Spleen (tissue), 11 donors: Measurements from ENCODE around the gene SPTBN1. TPM values are rescaled to one million over a fixed set of nuclear protein-coding genes. Genes with fewer than 3 reads are reported as not detected.

Experiments used
- DNase-seq: peaks from one replicate; pipeline ENCODE4 v3.0.0-alpha.2; 2020
- H3K27ac ChIP-seq, 8 donors: fragments of 200-600 bp; sonication (generic) in 7 of 8; 1 replicate in 4 of 8; 2 replicates in 4 of 8; pipeline versions ENCODE4 v1.5.0 to v1.8.0; 2016 to 2021; ENCODE audit warnings: inconsistent platforms in 4 of 8, mild to moderate bottlenecking in 4 of 8, moderate library complexity in 1 of 8
- H3K27me3 ChIP-seq, 7 donors: fragments of 200-600 bp; sonication (generic) in 6 of 7; replicated peaks in 1 of 7; 1 replicate in 4 of 7; 2 replicates in 3 of 7; pipeline versions ENCODE4 v1.5.0 to v1.8.0; 2016 to 2021; ENCODE audit warnings: inconsistent platforms in 3 of 7, mild to moderate bottlenecking in 1 of 7
- H3K36me3 ChIP-seq, 6 donors: fragments of 200-600 bp; sonication (generic) in 5 of 6; 1 replicate in 4 of 6; 2 replicates in 2 of 6; pipeline versions ENCODE4 v1.5.0 to v1.8.0; 2016 to 2021; ENCODE audit warnings: inconsistent platforms in 2 of 6
- H3K4me1 ChIP-seq, 6 donors: fragments of 200-600 bp; sonication (generic) in 5 of 6; 1 replicate in 3 of 6; 2 replicates in 3 of 6; pipeline versions ENCODE4 v1.5.0 to v1.8.0; 2016 to 2021; ENCODE audit warnings: inconsistent platforms in 3 of 6
- H3K4me3 ChIP-seq, 8 donors: fragments of 200-600 bp; sonication (generic) in 7 of 8; 1 replicate in 4 of 8; 2 replicates in 4 of 8; pipeline versions ENCODE4 v1.5.0 to v1.8.0; 2016 to 2021; ENCODE audit warnings: inconsistent platforms in 4 of 8, mild to moderate bottlenecking in 4 of 8, moderate library complexity in 2 of 8
- H3K9me3 ChIP-seq, 8 donors: fragments of 200-600 bp; sonication (generic) in 7 of 8; 1 replicate in 4 of 8; 2 replicates in 4 of 8; pipeline versions ENCODE4 v1.5.0 to v1.8.0; 2016 to 2021; ENCODE audit warnings: inconsistent platforms in 4 of 8
- POLR2A ChIP-seq, 3 donors: fragments of 450-650 bp; IDR thresholded peaks; one replicate each; pipeline ENCODE4 v1.5.1; 2017; ENCODE audit warnings: antibody characterized with exemption in 3 of 3, mild to moderate bottlenecking in 1 of 3
- POLR2AphosphoS5 ChIP-seq, 3 donors: sonication (generic); formaldehyde crosslinking; IDR thresholded peaks; one replicate each; pipeline ENCODE4 v1.5.1; 2017; ENCODE audit warnings: antibody characterized with exemption in 3 of 3
- WGBS, 5 donors: extraction: QIAGEN DNeasy Blood & Tissue Kit in 3 of 5; methylation state at CpG; one replicate each; pipeline versions ENCODE4 v1.1.5 to v1.1.7; 2013 to 2018; 5-methylcytosine and 5-hydroxymethylcytosine counted together
- intact Hi-C: fragments of 100-400 bp; cut with DNase I; formaldehyde crosslinking; loops from one replicate; pipeline ENCODE4 v1.15.0; 2023; ENCODE audit warnings: low total_unique reads
- polyA plus RNA-seq, 3 donors: library from polyadenylated mRNA; stranded (reverse); fragments of 200-250 nt; gene quantifications; one replicate each; pipeline ENCODE4 v1.2.1, GENCODE V29; 2013
- total RNA-seq, 7 donors: library from RNA; depleted of rRNA in 3 of 7; stranded (reverse); fragments of >200 nt in 3 of 7; fragmentation: NEBNext Ultra II Directional in 4 of 7; extraction: Animal tissue kit (Norgen Biotek cat#: 25700) in 4 of 7; gene quantifications; one replicate each; pipeline versions ENCODE4 v1.1.0 to v1.2.1, GENCODE V29; 2016 to 2021
- TF ChIP-seq, protein P1 (sequence below), 11 experiments: fragments of 200-600 bp in 7 of 11; fragments of 450-650 bp in 4 of 11; sonication (generic) in 4 of 11; IDR thresholded peaks in 8 of 11; conservative IDR thresholded peaks in 3 of 11; 1 replicate in 7 of 11; 2 replicates in 4 of 11; pipeline versions ENCODE4 v1.4.0 to v1.8.0; 2016 to 2021; ENCODE audit warnings: antibody characterized with exemption in 11 of 11, inconsistent platforms in 4 of 11, mild to moderate bottlenecking in 1 of 11
- donor health status: healthy with polysubstance abuse.
- donor health status: DM: no; HTN: no; CAD: no; lungs with moderate emphysema.
- donor health status: DM: no; HTN: no; CAD: no.
- donor health status: Bipolar disorder and iron deficiency.
- donor health status: healthy.
- donor health status: DM: no; HTN: no; CAD: no.
- donor health status: DM: yes; HTN: yes; CAD: no.

Gene SPTBN1
- total and polyA plus RNA-seq, 10 donors, result 32.7 to 352 (median 269) TPM

DNA sequence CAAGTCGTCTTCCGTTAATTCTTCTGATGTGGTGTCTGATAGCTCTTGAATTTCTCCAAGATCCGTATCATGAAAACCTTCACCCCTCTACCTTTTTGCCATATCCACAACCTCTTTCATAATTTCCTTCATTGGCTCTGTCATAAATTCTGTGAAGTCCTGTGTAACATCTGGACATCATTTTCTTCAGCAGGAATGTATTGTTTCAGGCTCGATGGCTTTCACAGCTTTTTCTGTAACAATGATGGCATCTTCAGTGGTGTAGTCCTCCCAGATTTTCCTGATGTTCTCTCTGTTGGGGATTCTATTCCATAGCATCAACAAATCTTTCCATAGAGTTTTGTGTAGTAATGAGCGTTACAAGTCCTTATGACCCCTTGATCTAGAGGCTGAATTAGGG, 153.1 kb downstream of the SPTBN1 start:
- H3K9me3 ChIP-seq, result no peaks in the 10 kb centered on the region
- DNase-seq, result no peak
- TF ChIP-seq POLR2AphosphoS5 (IDR thresholded peaks at IDR 0.05) (no peak), POLR2A (IDR thresholded peaks at IDR 0.05) (no peak)
- TF ChIP-seq, protein P1, sequence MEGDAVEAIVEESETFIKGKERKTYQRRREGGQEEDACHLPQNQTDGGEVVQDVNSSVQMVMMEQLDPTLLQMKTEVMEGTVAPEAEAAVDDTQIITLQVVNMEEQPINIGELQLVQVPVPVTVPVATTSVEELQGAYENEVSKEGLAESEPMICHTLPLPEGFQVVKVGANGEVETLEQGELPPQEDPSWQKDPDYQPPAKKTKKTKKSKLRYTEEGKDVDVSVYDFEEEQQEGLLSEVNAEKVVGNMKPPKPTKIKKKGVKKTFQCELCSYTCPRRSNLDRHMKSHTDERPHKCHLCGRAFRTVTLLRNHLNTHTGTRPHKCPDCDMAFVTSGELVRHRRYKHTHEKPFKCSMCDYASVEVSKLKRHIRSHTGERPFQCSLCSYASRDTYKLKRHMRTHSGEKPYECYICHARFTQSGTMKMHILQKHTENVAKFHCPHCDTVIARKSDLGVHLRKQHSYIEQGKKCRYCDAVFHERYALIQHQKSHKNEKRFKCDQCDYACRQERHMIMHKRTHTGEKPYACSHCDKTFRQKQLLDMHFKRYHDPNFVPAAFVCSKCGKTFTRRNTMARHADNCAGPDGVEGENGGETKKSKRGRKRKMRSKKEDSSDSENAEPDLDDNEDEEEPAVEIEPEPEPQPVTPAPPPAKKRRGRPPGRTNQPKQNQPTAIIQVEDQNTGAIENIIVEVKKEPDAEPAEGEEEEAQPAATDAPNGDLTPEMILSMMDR (IDR thresholded peaks at IDR 0.05 in 8 of 11, conservative IDR thresholded peaks at IDR 0.05 in 3 of 11), result no peak
- WGBS, 5 donors, result 80 to 90% (median 85%) methylated on average over 5 of the region's 5 CpGs
- peaks cover 0 to 25% (median 11%) of the 10 kb centered on the region in 6 donors for H3K36me3 ChIP-seq
- H3K27ac ChIP-seq, result no peak overlapping the region
- intact Hi-C loops, result no loop called here
- peaks cover 21 to 98% (median 67%) of the 10 kb centered on the region in 6 donors for H3K4me1 ChIP-seq
- H3K4me3 ChIP-seq, result no peak overlapping the region
- no peaks in the 10 kb centered on the region for H3K27me3 ChIP-seq

DNA sequence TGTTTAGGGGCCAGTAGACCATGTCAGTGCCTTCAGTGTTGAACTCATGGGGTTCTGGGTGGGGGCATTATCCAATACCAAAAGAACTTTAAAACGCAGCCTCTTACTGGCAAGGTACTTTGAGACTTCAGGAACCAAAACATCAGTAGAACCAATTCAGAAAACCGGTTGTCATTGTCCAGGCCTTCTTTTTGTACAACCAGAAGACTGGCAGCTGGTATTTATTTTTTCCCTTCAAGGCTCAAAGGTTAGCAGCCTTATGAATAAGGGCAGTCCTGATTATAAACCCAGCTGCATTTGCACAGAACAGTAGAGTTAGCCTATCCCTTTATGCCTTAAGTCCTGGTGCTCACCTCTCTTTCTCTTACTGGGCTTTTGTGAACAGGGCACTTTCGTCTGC, 153.5 kb downstream of the SPTBN1 start:
- peaks cover 0 to 29% (median 13%) of the 10 kb centered on the region in 6 donors for H3K36me3 ChIP-seq
- intact Hi-C loops, result no loop called here
- no peak overlapping the region for H3K4me3 ChIP-seq
- H3K27me3 ChIP-seq, result no peaks in the 10 kb centered on the region
- DNase-seq, result no peak
- no peak for TF ChIP-seq POLR2AphosphoS5 (IDR thresholded peaks at IDR 0.05)
- TF ChIP-seq, protein P1 (IDR thresholded peaks at IDR 0.05 in 8 of 11, conservative IDR thresholded peaks at IDR 0.05 in 3 of 11), result no peak
- no peak for TF ChIP-seq POLR2A (IDR thresholded peaks at IDR 0.05)
- WGBS, 5 donors, result 79 to 87% (median 84%) methylated on average over 3 of the region's 3 CpGs
- H3K4me1 ChIP-seq, result peaks cover 24 to 98% (median 66%) of the 10 kb centered on the region in 6 donors
- no peaks in the 10 kb centered on the region for H3K9me3 ChIP-seq
- peak overlapping the region in 1 of 8 donors; percentile 7 for H3K27ac ChIP-seq

DNA sequence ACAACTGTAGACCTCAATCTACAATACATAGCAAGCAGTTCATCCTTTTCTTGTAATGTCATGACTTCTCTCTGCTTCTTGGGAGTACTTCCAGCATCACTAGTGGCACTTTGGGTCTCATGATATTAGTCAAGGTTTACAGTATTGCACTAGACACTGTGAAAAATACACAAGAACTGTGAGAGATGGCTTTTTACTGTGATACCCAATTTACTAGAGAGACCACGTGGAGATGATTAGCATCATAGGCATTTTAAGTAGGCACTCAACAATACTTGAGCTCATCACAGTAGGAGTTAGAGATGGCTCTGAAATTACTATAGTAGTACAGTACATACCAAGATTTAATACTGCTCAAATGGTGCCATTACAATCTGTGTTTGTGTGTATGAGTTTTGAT, 154.6 kb downstream of the SPTBN1 start:
- TF ChIP-seq POLR2A (IDR thresholded peaks at IDR 0.05) (no peak), POLR2AphosphoS5 (IDR thresholded peaks at IDR 0.05) (no peak)
- TF ChIP-seq, protein P1 (IDR thresholded peaks at IDR 0.05 in 8 of 11, conservative IDR thresholded peaks at IDR 0.05 in 3 of 11), result no peak
- WGBS, 5 donors, result 55 to 85% (median 60%) methylated on average over 1 of the region's 1 CpG
- no peak for DNase-seq
- intact Hi-C loops, result no loop called here
- Histone ChIP-seq H3K27ac (no peak overlapping the region), H3K27me3 (no peaks in the 10 kb centered on the region), H3K36me3 (peaks cover 0 to 40% (median 19%) of the 10 kb centered on the region in 6 donors), H3K9me3 (no peaks in the 10 kb centered on the region), H3K4me3 (no peak overlapping the region), H3K4me1 (peaks cover 17 to 98% (median 55%) of the 10 kb centered on the region in 6 donors)

DNA sequence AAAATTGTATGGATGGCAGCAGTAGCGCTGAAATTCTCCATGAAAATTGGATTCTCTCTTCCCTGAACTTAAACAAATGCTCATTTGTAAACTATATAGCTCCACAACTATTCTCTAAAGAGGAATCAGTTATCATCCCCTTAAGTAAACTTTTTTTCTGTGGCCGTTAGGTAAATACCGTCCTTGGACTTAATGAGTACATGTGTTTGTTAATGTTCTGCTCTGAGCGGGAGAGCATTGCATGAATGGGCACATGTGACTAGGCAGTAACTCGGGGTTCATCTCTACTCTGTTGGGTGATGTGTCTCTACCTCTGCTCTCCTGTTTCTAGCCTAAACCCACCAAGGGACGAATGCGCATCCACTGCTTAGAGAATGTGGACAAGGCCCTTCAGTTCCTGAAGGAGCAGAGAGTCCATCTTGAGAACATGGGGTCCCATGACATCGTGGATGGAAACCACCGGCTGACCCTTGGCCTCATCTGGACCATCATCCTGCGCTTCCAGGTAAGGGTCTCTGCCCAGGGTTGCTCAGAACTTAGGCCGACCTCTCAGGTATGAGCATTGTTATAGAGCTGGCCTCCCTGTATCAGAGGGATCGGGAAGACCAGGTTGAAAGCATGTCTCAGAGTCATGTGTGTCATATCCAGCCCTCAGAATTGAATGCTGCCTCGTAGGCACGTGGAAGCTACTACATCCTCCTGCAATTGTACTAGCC, 155.9 kb downstream of the SPTBN1 start:
- Histone ChIP-seq H3K4me1 (peaks cover 17 to 96% (median 44%) of the 10 kb centered on the region in 6 donors), H3K27ac (peak overlapping the region in 4 of 8 donors; percentile 64 to 87 (median 69)), H3K27me3 (no peaks in the 10 kb centered on the region), H3K9me3 (no peaks in the 10 kb centered on the region), H3K4me3 (no peak overlapping the region), H3K36me3 (peaks cover 0 to 52% (median 27%) of the 10 kb centered on the region in 6 donors)
- TF ChIP-seq, protein P1 (IDR thresholded peaks at IDR 0.05 in 8 of 11, conservative IDR thresholded peaks at IDR 0.05 in 3 of 11), result no peak
- intact Hi-C loops, result no loop called here
- no peak for DNase-seq
- WGBS, 5 donors, result 91 to 97% (median 93%) methylated on average over 11 to 14 of the region's 14 CpGs
